Breast epithelium (tissue), 4 donors: Measurements from ENCODE around the gene ARID1A. TPM values are rescaled to one million over a fixed set of nuclear protein-coding genes. Genes with fewer than 3 reads are reported as not detected.

Experiments
- DNase-seq, 2 donors: peaks; one replicate each; pipeline ENCODE4 v3.0.0-alpha.2; 2019; ENCODE audit warnings: low spot score in 2 of 2
- H3K27ac ChIP-seq, 2 donors: fragments of 200-600 bp; sonication (generic) in 1 of 2; one replicate each; pipeline ENCODE4 v1.5.1; 2016 to 2019; ENCODE audit warnings: mild to moderate bottlenecking in 1 of 2
- H3K27me3 ChIP-seq, 2 donors: fragments of 200-600 bp; sonication (generic) in 1 of 2; one replicate each; pipeline versions ENCODE4 v1.5.1 to v1.6.0; 2017 to 2019; ENCODE audit warnings: control low read depth in 1 of 2, mild to moderate bottlenecking in 1 of 2
- H3K36me3 ChIP-seq: fragments of 200-600 bp; one replicate; pipeline ENCODE4 v1.5.1; 2019
- H3K4me1 ChIP-seq, 2 donors: fragments of 200-600 bp; sonication (generic); one replicate each; pipeline ENCODE4 v1.5.1; 2016 to 2019; ENCODE audit warnings: control low read depth in 1 of 2
- H3K4me3 ChIP-seq, 3 donors: fragments of 200-600 bp; sonication (generic); 1 replicate in 2 of 3; 2 replicates in 1 of 3; pipeline ENCODE4 v1.5.1; 2016 to 2019; ENCODE audit warnings: mild to moderate bottlenecking in 3 of 3, moderate library complexity in 2 of 3
- H3K9me3 ChIP-seq, 2 donors: fragments of 200-600 bp; sonication (generic) in 1 of 2; one replicate each; pipeline ENCODE4 v1.5.1; 2016 to 2019; ENCODE audit warnings: control low read depth in 1 of 2
- CTCF ChIP-seq, 3 donors: fragments of 450-650 bp; IDR thresholded peaks; one replicate each; pipeline ENCODE4 v1.5.1; 2016 to 2017; ENCODE audit warnings: antibody characterized with exemption in 3 of 3, mild to moderate bottlenecking in 3 of 3, moderate library complexity in 3 of 3
- POLR2A ChIP-seq: fragments of 450-650 bp; IDR thresholded peaks from one replicate; pipeline ENCODE4 v1.6.1; 2016; ENCODE audit warnings: antibody characterized with exemption, mild to moderate bottlenecking, moderate library complexity
- POLR2AphosphoS5 ChIP-seq, 3 donors: sonication (generic); formaldehyde crosslinking; IDR thresholded peaks; one replicate each; pipeline ENCODE4 v1.6.1; 2017; ENCODE audit warnings: antibody characterized with exemption in 3 of 3
- intact Hi-C: fragments of 100-400 bp; cut with DNase I; formaldehyde crosslinking; loops from one replicate; pipeline ENCODE4 v1.15.1; 2023; ENCODE audit warnings: low total_unique reads
- total RNA-seq, 3 donors: library from RNA; depleted of rRNA; stranded (reverse); fragments of >200 nt; gene quantifications; one replicate each; pipeline ENCODE4 v1.1.0, GENCODE V29; 2016

Gene ARID1A
- total RNA-seq, 3 donors from 2014 or later, result 32.8 to 41.9 (median 35.4) TPM

GRCh38 chr1:26696119-26696653, 371 bp downstream of the ARID1A start:
- Histone ChIP-seq H3K27ac (peak overlapping the region; percentile 98 to 99), H3K9me3 (no peaks in the 10 kb centered on the region), H3K27me3 (no peaks in the 10 kb centered on the region), H3K36me3 (no peaks in the 10 kb centered on the region), H3K4me1 (peaks cover 20 to 27% of the 10 kb centered on the region in 2 donors), H3K4me3 (peak overlapping the region; percentile 89 to 95 (median 93))
- no peak for DNase-seq
- TF ChIP-seq CTCF (IDR thresholded peaks at IDR 0.05) (no peak), POLR2AphosphoS5 (IDR thresholded peaks at IDR 0.05) (no peak), POLR2A (no peak)
- intact Hi-C loops, result loop anchor here (5.0 kb wide), 1 partner anchor 91 kb away; the partner anchor contains the start of gene PIGV

GRCh38 chr1:26696654-26697430, 1.0 kb downstream of the ARID1A start:
- TF ChIP-seq POLR2AphosphoS5 (IDR thresholded peaks at IDR 0.05), result no peak
- no peak for TF ChIP-seq CTCF (IDR thresholded peaks at IDR 0.05)
- TF ChIP-seq POLR2A, result no peak
- Histone ChIP-seq H3K4me1 (peaks cover 20 to 33% of the 10 kb centered on the region in 2 donors), H3K4me3 (peak overlapping the region; percentile 89 to 95 (median 93)), H3K27me3 (no peaks in the 10 kb centered on the region), H3K9me3 (no peaks in the 10 kb centered on the region), H3K27ac (peak overlapping the region; percentile 98 to 99), H3K36me3 (no peaks in the 10 kb centered on the region)
- intact Hi-C loops, result loop anchor here (5.0 kb wide), 1 partner anchor 90 kb away; the partner anchor contains the start of gene PIGV
- DNase-seq, result no peak

GRCh38 chr1:26697431-26697977, 1.7 kb downstream of the ARID1A start:
- intact Hi-C loops, result loop anchor here (5.0 kb wide), 1 partner anchor 90 kb away; the partner anchor contains the start of gene PIGV
- TF ChIP-seq POLR2A, result no peak

GRCh38 chr1:26697978-26698849, 2.4 kb downstream of the ARID1A start:
- TF ChIP-seq POLR2A, result no peak
- TF ChIP-seq POLR2AphosphoS5 (IDR thresholded peaks at IDR 0.05), result peak; percentile 36 to 64 (median 44)
- TF ChIP-seq CTCF (IDR thresholded peaks at IDR 0.05), result peak in 1 of 3 donors; percentile 6
- peak in 1 of 2 donors; percentile 70 for DNase-seq
- H3K36me3 ChIP-seq, result no peaks in the 10 kb centered on the region
- H3K4me3 ChIP-seq, result peak overlapping the region; percentile 89 to 95 (median 93)
- intact Hi-C loops, result loop anchor here (5.0 kb wide), 1 partner anchor 89 kb away; the partner anchor contains the start of gene PIGV
- H3K9me3 ChIP-seq, result no peaks in the 10 kb centered on the region
- no peaks in the 10 kb centered on the region for H3K27me3 ChIP-seq
- H3K4me1 ChIP-seq, result peaks cover 20 to 35% of the 10 kb centered on the region in 2 donors
- H3K27ac ChIP-seq, result peak overlapping the region; percentile 98 to 99

More at GRCh38 chr1:26697431-26697977, 1.7 kb downstream of the ARID1A start:
- Histone ChIP-seq H3K9me3 (no peaks in the 10 kb centered on the region), H3K27ac (peak overlapping the region; percentile 98 to 99), H3K27me3 (no peaks in the 10 kb centered on the region), H3K4me3 (peak overlapping the region; percentile 89 to 95 (median 93)), H3K36me3 (no peaks in the 10 kb centered on the region), H3K4me1 (peaks cover 20 to 34% of the 10 kb centered on the region in 2 donors)
- DNase-seq, result no peak

- Histone ChIP-seq H3K4me3 (no peak overlapping the region), H3K9me3 (no peaks in the 10 kb centered on the region), H3K36me3 (no peaks in the 10 kb centered on the region), H3K27ac (peak overlapping the region; percentile 20 to 99), H3K4me1 (peaks cover 4 to 40% of the 10 kb centered on the region in 2 donors), H3K27me3 (no peaks in the 10 kb centered on the region)
- intact Hi-C loops, result no loop called here
- DNase-seq, result no peak
- TF ChIP-seq CTCF (IDR thresholded peaks at IDR 0.05) (no peak), POLR2A (no peak), POLR2AphosphoS5 (IDR thresholded peaks at IDR 0.05) (no peak)
Measured at GRCh38 chr1:26700711-26701110, 4.9 kb downstream of the ARID1A start.
